DOHH2 (cell line): ENCODE measurements around the gene ZNF346.
"Not testable (repeated sequence)": the region's sequence is repeated elsewhere in the genome, so short reads cannot be mapped to it uniquely, and the experiment has no call there.

ENCODE experiments used
- CTCF ChIP-seq: fragments of 200-600 bp; sonication (generic); IDR thresholded peaks from one replicate; pipeline ENCODE4 v1.5.1; 2014; ENCODE audit warnings: antibody characterized with exemption, mild to moderate bottlenecking, low read depth, low read length; ENCODE audit not compliant: poor library complexity, severe bottlenecking
- EZH2phosphoT487 ChIP-seq: fragments of 200-600 bp; sonication (generic); IDR thresholded peaks from 2 replicates; pipeline ENCODE4 v1.6.1; 2017; ENCODE audit warnings: borderline replicate concordance, mild to moderate bottlenecking, antibody characterized with exemption, low read length, moderate library complexity, mixed read lengths

- TF ChIP-seq EZH2phosphoT487, CTCF: not testable (repeated sequence)
Observed at GRCh38 chr5:177048531-177048930, 26.0 kb downstream of the ZNF346 start.
